Endodermal cell (in vitro differentiated cells): ENCODE results near the gene ECE1. TPM values are rescaled to one million over a fixed set of nuclear protein-coding genes. Genes with fewer than 3 reads are reported as not detected.

Experiments used
- DNase-seq: peaks from one replicate; pipeline ENCODE4 v3.0.0-alpha.2; 2017
- H3K27ac ChIP-seq: 2 replicates; pipeline ENCODE4 v1.5.1; 2013; ENCODE audit warnings: mild to moderate bottlenecking, low read depth, low read length, moderate library complexity
- H3K27me3 ChIP-seq: 2 replicates; pipeline ENCODE4 v1.6.1; 2013; ENCODE audit warnings: mild to moderate bottlenecking, low read length, moderate library complexity; ENCODE audit not compliant: insufficient read depth, control insufficient read depth, poor library complexity, severe bottlenecking
- H3K36me3 ChIP-seq: 2 replicates; pipeline ENCODE4 v1.7.0; 2013; ENCODE audit warnings: mild to moderate bottlenecking, low read length, moderate library complexity; ENCODE audit not compliant: control insufficient read depth, insufficient read depth
- H3K4me1 ChIP-seq: one replicate; pipeline ENCODE4 v1.7.0; 2013; ENCODE audit warnings: low read length; ENCODE audit not compliant: control insufficient read depth, insufficient read depth
- H3K4me3 ChIP-seq: 2 replicates; pipeline ENCODE4 v1.5.1; 2013; ENCODE audit warnings: mild to moderate bottlenecking, low read length, moderate library complexity
- H3K9ac ChIP-seq: 2 replicates; pipeline ENCODE4 v1.6.1; 2013; ENCODE audit warnings: mild to moderate bottlenecking, low read length, moderate library complexity; ENCODE audit not compliant: poor library complexity, severe bottlenecking; ENCODE audit errors: extremely low read depth
- H3K9me3 ChIP-seq: 2 replicates; pipeline ENCODE4 v1.6.1; 2013; ENCODE audit warnings: mild to moderate bottlenecking, low read length, moderate library complexity; ENCODE audit not compliant: control insufficient read depth
- H3K27ac Mint-ChIP-seq: 2 replicates; pipeline ENCODE4 v1.8.0; 2020; ENCODE audit warnings: mixed read lengths
- H3K27me3 Mint-ChIP-seq: 2 replicates; pipeline ENCODE4 v1.8.0; 2021; ENCODE audit warnings: mild to moderate bottlenecking, mixed read lengths; ENCODE audit not compliant: insufficient read depth
- H3K36me3 Mint-ChIP-seq: 2 replicates; pipeline ENCODE4 v1.8.0; 2020; ENCODE audit warnings: low read depth, mixed read lengths
- H3K4me1 Mint-ChIP-seq: 2 replicates; pipeline ENCODE4 v1.8.0; 2020; ENCODE audit warnings: mixed read lengths
- H3K4me3 Mint-ChIP-seq: 2 replicates; pipeline ENCODE4 v1.8.0; 2020; ENCODE audit warnings: mild to moderate bottlenecking, moderate library complexity, mixed read lengths
- H3K9me3 Mint-ChIP-seq: 2 replicates; pipeline ENCODE4 v1.8.0; 2020; ENCODE audit warnings: mild to moderate bottlenecking, mixed read lengths
- WGBS, 2 experiments: methylation state at CpG; one replicate each; pipeline versions ENCODE4 v1.1.5 to v1.1.7; 2013; ENCODE audit warnings: missing lambda C conversion rate in 2 of 2, mixed read lengths in 1 of 2; ENCODE audit not compliant: insufficient coverage in 1 of 2, insufficient read length in 1 of 2; 5-methylcytosine and 5-hydroxymethylcytosine counted together
- total RNA-seq, 2 donors: library from RNA; stranded (reverse); fragmentation: NEBNext Ultra II Directional in 1 of 2; extraction: Animal tissue kit (Norgen Biotek cat#: 25700) in 1 of 2; gene quantifications; 2 replicates in 1 of 2; 3 replicates in 1 of 2; pipeline ENCODE4 v1.2.1, GENCODE V29; 2021
- TF ChIP-seq, protein P1 (sequence below): fragments of 200-600 bp; sonication (generic); conservative IDR thresholded peaks from 2 replicates; pipeline ENCODE4 v1.5.0; 2021; ENCODE audit warnings: antibody characterized with exemption, mild to moderate bottlenecking

Gene ECE1
- total RNA-seq, 2 donors from 2014 or later: 47.8 to 57.9 TPM

DNA sequence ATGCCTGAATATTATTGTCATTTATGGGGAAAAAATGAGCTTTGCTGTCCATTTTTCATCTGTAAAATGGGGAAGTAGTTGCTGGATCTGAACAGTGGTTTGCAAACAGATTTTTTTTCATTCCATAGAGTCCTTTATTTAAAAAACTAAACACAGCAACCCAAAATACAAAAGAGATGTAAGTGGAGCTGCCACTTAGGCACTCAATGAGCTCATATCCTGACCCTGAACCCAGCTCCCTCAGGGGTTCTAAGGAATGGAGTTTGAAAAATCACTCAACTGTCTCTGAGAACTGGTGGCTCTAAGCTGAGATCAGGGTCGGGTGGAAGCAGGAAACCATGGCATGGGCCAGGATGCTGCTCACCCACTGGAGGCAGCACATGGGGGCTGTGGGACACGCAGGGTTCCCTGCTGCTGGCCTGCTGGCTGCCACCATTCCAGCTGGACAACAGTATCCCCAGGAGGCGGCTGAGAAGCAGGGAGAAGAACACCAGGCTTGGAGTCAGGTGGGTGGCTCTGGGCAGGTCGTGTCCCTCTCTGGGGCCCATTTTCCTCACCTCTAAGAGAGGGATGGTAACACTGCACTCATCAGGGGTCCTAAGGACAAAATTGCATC is 9.6 kb upstream of the ECE1 start:
- no peaks in the 10 kb centered on the region for H3K9me3 ChIP-seq
- Mint-ChIP-seq H3K9me3 (no peaks in the 10 kb centered on the region), H3K4me1 (peaks cover 12% of the 10 kb centered on the region), H3K4me3 (no peak overlapping the region), H3K36me3 (no peaks in the 10 kb centered on the region), H3K27ac (no peak overlapping the region), H3K27me3 (no peaks in the 10 kb centered on the region)
- no peak overlapping the region for H3K9ac ChIP-seq
- no peak for DNase-seq
- H3K4me1 ChIP-seq: no peaks in the 10 kb centered on the region
- no peak overlapping the region for H3K4me3 ChIP-seq
- no peaks in the 10 kb centered on the region for H3K27me3 ChIP-seq
- H3K27ac ChIP-seq: no peak overlapping the region
- no peaks in the 10 kb centered on the region for H3K36me3 ChIP-seq
- WGBS, 2 experiments: 81 to 98% methylated on average over 4 of the region's 4 CpGs
- TF ChIP-seq, protein P1, sequence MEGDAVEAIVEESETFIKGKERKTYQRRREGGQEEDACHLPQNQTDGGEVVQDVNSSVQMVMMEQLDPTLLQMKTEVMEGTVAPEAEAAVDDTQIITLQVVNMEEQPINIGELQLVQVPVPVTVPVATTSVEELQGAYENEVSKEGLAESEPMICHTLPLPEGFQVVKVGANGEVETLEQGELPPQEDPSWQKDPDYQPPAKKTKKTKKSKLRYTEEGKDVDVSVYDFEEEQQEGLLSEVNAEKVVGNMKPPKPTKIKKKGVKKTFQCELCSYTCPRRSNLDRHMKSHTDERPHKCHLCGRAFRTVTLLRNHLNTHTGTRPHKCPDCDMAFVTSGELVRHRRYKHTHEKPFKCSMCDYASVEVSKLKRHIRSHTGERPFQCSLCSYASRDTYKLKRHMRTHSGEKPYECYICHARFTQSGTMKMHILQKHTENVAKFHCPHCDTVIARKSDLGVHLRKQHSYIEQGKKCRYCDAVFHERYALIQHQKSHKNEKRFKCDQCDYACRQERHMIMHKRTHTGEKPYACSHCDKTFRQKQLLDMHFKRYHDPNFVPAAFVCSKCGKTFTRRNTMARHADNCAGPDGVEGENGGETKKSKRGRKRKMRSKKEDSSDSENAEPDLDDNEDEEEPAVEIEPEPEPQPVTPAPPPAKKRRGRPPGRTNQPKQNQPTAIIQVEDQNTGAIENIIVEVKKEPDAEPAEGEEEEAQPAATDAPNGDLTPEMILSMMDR: no peak

DNA sequence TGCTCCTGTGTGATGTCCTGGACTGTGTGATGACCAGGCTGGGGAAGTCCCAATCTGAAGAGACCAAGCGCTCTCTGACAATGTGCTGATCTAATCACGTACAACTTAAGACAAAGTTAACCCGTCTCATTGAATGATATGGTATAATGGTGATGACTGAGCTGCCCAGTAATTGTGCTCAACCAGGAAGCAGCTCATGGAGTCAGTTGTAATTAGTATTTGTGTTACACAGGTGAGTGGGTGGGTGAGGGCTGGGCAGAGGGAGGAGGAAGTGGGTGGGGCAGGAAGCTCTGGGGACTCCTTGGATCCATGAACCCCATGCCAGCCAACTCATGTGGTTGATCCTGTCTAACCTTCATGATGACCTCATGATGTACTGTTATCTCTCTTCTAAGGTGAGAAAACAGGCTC is 8.7 kb upstream of the ECE1 start:
- Histone ChIP-seq H3K27me3 (no peaks in the 10 kb centered on the region), H3K27ac (no peak overlapping the region), H3K9ac (no peak overlapping the region), H3K4me1 (no peaks in the 10 kb centered on the region), H3K4me3 (no peak overlapping the region), H3K36me3 (no peaks in the 10 kb centered on the region), H3K9me3 (no peaks in the 10 kb centered on the region)
- TF ChIP-seq, protein P1: no peak
- 98 to 100% methylated on average over 3 of the region's 3 CpGs for WGBS, 2 experiments
- H3K36me3 Mint-ChIP-seq: no peaks in the 10 kb centered on the region
- H3K9me3 Mint-ChIP-seq: no peaks in the 10 kb centered on the region
- H3K27ac Mint-ChIP-seq: no peak overlapping the region
- H3K4me3 Mint-ChIP-seq: no peak overlapping the region
- H3K27me3 Mint-ChIP-seq: no peaks in the 10 kb centered on the region
- DNase-seq: no peak
- H3K4me1 Mint-ChIP-seq: peaks cover 19% of the 10 kb centered on the region

DNA sequence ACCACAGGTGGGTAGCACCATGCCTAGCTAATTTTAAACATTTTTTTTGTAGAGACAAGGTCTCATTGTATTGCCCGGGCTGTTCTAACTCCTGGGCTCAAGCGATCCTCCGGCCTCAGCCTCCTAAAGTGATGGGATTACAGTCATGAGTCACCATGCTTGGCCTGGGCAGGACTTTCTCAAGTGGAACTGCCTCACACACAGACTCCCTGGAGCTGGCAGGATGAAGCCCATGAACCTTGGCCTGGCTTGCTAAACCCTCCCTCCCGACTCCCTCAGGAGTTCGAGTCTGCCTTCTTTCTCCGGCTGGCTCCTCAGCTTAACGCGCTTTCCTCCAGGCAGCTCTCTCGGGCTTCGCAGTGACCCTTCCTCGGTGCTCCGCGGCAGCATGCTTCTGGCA is 7.7 kb upstream of the ECE1 start:
- Mint-ChIP-seq H3K9me3 (no peaks in the 10 kb centered on the region), H3K4me3 (no peak overlapping the region), H3K27me3 (no peaks in the 10 kb centered on the region), H3K4me1 (peaks cover 26% of the 10 kb centered on the region), H3K27ac (no peak overlapping the region), H3K36me3 (no peaks in the 10 kb centered on the region)
- 94 to 96% methylated on average over 7 to 13 of the region's 13 CpGs for WGBS, 2 experiments
- Histone ChIP-seq H3K36me3 (no peaks in the 10 kb centered on the region), H3K27me3 (no peaks in the 10 kb centered on the region), H3K27ac (no peak overlapping the region), H3K9ac (no peak overlapping the region), H3K4me1 (peaks cover 4% of the 10 kb centered on the region), H3K9me3 (no peaks in the 10 kb centered on the region), H3K4me3 (no peak overlapping the region)
- DNase-seq: no peak
- TF ChIP-seq, protein P1: no peak
